Measurements from ENCODE around the gene GUCY2C.
"Not testable (repeated sequence)": the region's sequence is repeated elsewhere in the genome, so short reads cannot be mapped to it uniquely, and the experiment has no call there.

DNA sequence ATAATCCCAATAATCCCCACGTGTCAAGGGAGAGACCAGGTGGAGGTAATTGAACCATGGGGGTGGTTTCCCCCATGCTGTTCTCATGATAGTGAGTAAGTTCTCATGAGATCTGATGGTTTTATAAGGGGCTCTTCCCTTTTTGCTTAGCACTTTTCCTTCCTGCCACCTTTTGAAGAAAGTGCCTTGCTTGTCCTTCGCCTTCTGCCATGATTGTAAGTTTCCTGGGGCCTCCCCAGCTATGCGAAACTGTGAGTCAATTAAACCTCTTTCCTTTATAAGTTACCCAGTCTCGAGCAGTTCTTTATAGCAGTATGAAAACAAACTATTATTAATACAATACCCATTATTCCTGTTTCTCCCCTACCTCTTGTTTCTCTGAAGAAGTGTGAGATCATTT, 14.2 kb downstream of the GUCY2C start:
- TF ChIP-seq, protein P1, sequence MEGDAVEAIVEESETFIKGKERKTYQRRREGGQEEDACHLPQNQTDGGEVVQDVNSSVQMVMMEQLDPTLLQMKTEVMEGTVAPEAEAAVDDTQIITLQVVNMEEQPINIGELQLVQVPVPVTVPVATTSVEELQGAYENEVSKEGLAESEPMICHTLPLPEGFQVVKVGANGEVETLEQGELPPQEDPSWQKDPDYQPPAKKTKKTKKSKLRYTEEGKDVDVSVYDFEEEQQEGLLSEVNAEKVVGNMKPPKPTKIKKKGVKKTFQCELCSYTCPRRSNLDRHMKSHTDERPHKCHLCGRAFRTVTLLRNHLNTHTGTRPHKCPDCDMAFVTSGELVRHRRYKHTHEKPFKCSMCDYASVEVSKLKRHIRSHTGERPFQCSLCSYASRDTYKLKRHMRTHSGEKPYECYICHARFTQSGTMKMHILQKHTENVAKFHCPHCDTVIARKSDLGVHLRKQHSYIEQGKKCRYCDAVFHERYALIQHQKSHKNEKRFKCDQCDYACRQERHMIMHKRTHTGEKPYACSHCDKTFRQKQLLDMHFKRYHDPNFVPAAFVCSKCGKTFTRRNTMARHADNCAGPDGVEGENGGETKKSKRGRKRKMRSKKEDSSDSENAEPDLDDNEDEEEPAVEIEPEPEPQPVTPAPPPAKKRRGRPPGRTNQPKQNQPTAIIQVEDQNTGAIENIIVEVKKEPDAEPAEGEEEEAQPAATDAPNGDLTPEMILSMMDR (IDR thresholded peaks at IDR 0.05; ENCODE audit: borderline replicate concordance, extremely low read depth, low read length, poor library complexity, severe bottlenecking), result not testable (repeated sequence)
- TF ChIP-seq EZH2 (IDR thresholded peaks at IDR 0.05; ENCODE audit: borderline replicate concordance, low read depth, low read length, severe bottlenecking), result not testable (repeated sequence)
